HG03520 (cell line): Measurements from ENCODE around the gene BICDL2.
"Not testable (repeated sequence)": the region's sequence is repeated elsewhere in the genome, so short reads cannot be mapped to it uniquely, and the experiment has no call there.

ENCODE experiments used
- ATAC-seq: cut with Tn5 transposase; IDR thresholded peaks from one replicate; pipeline ENCODE4 v1.9.1; 2021; ENCODE audit warnings: mild to moderate bottlenecking, moderate library complexity; ENCODE audit not compliant: unreplicated experiment

BICDL2 gene

GRCh38 chr16:3065069-3065741 lies 28.5 kb upstream of the BICDL2 start, which contains the start of gene IL32:
Gene IL32, plus strand, starts transcription at chr16:3065640. Its CDS starts 172 bp downstream, at chr16:3065812.
- ATAC-seq = no peak

GRCh38 chr16:3063625-3064386 lies 27.1 kb upstream of the BICDL2 start:
- ATAC-seq = no peak

GRCh38 chr16:3062553-3062952 lies 25.8 kb upstream of the BICDL2 start:
- ATAC-seq = no peak

GRCh38 chr16:3060339-3061127 lies 23.8 kb upstream of the BICDL2 start:
- no peak for ATAC-seq

GRCh38 chr16:3059723-3060242 lies 23.0 kb upstream of the BICDL2 start:
- peak; percentile 8 for ATAC-seq

- peak; percentile 61 for ATAC-seq
These were observed 22.4 kb upstream of the BICDL2 start for GRCh38 chr16:3059041-3059722.

GRCh38 chr16:3058139-3059030 lies 21.6 kb upstream of the BICDL2 start:
- ATAC-seq = peak; percentile 24

- ATAC-seq = no peak
These were observed 20.7 kb upstream of the BICDL2 start for GRCh38 chr16:3057181-3058138.

- ATAC-seq = no peak
These were observed 19.8 kb upstream of the BICDL2 start for GRCh38 chr16:3056336-3057180.

GRCh38 chr16:3055734-3056115 lies 19.0 kb upstream of the BICDL2 start:
- ATAC-seq = not testable (repeated sequence)

GRCh38 chr16:3054965-3055733 lies 18.4 kb upstream of the BICDL2 start:
- ATAC-seq = no peak

- not testable (repeated sequence) for ATAC-seq
These were observed 16.6 kb upstream of the BICDL2 start for GRCh38 chr16:3053330-3053710.

- not testable (repeated sequence) for ATAC-seq
These were observed 16.0 kb upstream of the BICDL2 start for GRCh38 chr16:3052571-3053329.

GRCh38 chr16:3051494-3051893 lies 14.8 kb upstream of the BICDL2 start:
- no peak for ATAC-seq

GRCh38 chr16:3051009-3051408 lies 14.3 kb upstream of the BICDL2 start:
- no peak for ATAC-seq

- no peak for ATAC-seq
These were observed 13.7 kb upstream of the BICDL2 start for GRCh38 chr16:3050487-3050886.
